Measurements from ENCODE around the gene RTBDN.
"Not testable (repeated sequence)": the region's sequence is repeated elsewhere in the genome, so short reads cannot be mapped to it uniquely, and the experiment has no call there.

RTBDN gene

DNA sequence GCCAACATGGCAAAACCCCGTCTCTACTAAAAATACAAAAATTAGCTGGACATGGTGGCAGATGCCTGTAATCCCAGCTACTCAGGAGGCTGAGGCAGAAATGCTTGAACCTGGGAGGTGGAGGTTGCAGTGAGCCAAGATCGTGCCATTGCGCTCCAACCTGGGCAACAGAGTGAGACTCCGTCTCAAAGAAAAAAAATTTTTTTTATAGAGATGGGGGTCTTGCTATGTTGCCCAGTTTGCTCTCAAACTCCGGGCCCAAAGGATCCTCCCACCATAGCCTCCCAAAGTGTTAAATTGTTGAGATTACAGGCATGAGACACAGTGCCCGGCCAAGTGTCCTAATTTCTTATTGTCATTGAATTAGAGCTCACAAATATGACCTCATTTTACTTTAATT lies 17.2 kb downstream of the RTBDN start:
- not testable (repeated sequence) for DNase-seq

GRCh38 chr19:12815088-12815487 lies 19.3 kb downstream of the RTBDN start:
- DNase-seq: no peak

- peak; percentile 90 for DNase-seq
Measured at GRCh38 chr19:12806242-12807081, 27.9 kb downstream of the RTBDN start, which contains the start of gene RNASEH2A. Gene RNASEH2A, plus strand, starts transcription at chr19:12806584. Its CDS starts 90 bp downstream, at chr19:12806674.

- no peak for DNase-seq
Measured at GRCh38 chr19:12804051-12804450, 30.3 kb downstream of the RTBDN start.

DNA sequence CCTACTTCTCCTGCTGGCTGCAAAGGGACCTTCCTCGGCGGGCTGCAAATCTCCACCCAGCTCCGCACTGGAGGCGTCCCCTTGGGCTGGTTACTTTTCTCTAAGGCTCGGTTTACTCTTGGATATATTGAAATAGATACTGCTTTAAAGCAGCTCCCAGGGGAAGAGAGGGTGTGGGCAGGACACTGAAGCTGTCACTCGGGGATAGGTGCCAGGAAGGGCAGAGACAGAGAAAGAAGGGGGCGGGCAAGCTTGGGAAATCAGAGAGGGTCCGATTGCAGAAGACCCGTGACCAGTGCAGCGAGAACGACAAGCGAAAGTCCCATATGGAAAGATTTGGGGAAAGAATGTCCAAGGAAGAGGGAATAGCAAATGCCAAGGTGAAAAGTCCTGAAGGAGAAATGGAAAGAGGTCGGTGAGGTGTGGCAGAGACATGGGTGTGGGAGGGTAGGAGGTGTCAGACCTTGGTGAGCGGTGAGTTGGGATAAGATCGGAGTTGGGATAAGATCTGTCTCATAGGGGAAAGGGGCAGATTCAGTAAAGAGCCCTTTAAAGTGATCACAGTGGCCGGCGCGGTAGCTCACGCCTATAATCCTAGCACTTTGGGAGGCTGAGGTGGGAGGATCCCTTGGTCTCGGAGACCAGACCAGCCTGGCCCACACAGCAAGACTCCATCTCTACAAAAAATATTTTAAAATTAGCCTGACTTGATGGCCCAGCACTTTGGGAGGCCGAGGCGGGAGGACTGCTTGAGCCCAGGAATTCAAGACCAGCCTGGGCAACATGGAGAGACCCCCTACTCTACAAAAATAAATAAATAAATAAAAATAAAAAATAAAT lies 31.9 kb downstream of the RTBDN start:
- DNase-seq: no peak

DNA sequence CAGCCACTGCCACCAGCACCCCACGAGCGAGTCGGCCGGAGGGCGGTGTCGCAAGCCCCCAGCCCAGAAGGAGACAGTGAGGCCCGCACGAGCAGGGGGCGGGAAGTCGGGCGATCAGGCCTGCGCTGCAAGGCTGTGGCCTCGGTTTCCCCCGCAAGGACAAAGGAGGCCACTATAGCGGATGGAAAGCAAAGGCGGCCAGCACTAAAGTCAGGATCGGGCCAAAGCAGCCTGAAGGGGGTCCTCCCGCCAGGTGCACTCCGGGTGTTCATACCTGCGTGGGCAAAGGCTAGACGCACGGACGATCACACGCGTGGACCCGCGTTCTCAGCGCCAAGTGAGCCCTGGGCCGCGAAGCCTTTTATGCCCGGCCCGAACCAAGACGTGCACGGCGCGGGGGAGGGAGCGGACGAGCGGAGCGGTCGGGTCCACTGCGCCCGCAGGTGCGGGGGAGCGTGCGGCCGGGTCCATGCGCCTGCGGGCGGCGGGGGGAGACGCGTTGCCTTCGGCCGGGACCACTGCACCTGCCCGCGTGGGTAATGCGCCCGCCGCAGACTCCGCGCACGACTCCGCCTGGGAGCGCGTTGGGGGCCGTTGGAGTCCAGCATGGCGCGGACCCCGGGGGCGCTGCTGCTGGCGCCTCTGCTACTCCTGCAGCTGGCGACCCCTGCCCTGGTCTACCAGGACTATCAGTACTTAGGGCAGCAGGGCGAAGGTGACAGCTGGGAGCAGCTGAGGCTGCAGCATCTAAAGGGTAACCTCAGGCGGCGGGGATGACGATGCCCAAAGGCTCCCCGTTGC lies 32.7 kb downstream of the RTBDN start, which contains the start of the genes PRDX2 and THSD8:
PRDX2 (minus strand) TSS at position 335 of the 801 bp plus-strand sequence. CDS start 539 bp downstream, outside the sequence.
THSD8 (plus strand) TSS at position 604 of the 801 bp plus-strand sequence; CDS start at position 607, 3 bp downstream.
- peak; percentile 87 for DNase-seq

DNA sequence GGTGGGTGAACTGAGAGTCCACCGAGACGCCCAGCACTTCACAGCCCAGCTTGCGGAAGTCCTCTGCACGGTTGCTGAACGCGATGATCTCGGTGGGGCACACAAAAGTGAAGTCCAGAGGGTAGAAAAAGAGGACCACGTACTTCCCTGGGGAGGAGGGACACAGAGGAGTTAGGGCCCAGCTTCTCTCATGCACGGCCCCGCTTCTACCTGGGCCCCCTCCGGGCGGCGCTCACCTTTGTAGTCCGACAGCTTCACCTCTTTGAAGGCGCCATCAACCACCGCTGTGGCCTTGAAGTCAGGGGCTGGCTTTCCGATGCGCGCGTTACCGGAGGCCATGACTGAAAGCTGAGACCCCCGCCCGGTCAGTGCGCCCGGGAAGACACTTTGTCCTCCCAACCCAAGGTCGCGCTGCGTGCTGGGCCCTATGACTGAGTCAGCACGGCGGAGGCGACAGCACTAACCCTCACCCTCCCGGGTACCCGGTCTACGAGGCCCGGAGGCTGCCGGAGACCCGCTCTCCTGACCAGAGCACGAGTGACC lies 33.4 kb downstream of the RTBDN start:
- peak; percentile 14 for DNase-seq

DNA sequence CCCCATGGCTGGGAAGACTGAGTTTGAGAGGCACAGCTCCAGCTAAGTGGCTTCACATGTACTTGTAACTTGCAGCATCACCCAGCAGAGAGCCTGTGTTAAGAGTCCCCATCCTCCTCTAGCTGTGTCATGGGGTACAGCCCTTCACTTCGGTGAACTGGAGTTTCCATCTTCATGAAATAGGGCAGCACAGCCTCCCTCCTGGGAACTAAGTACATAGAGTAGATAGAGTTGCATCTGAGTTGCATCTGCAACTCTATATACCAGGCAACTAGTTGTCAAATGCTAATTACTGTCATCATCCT lies 34.0 kb downstream of the RTBDN start:
- DNase-seq: no peak

DNA sequence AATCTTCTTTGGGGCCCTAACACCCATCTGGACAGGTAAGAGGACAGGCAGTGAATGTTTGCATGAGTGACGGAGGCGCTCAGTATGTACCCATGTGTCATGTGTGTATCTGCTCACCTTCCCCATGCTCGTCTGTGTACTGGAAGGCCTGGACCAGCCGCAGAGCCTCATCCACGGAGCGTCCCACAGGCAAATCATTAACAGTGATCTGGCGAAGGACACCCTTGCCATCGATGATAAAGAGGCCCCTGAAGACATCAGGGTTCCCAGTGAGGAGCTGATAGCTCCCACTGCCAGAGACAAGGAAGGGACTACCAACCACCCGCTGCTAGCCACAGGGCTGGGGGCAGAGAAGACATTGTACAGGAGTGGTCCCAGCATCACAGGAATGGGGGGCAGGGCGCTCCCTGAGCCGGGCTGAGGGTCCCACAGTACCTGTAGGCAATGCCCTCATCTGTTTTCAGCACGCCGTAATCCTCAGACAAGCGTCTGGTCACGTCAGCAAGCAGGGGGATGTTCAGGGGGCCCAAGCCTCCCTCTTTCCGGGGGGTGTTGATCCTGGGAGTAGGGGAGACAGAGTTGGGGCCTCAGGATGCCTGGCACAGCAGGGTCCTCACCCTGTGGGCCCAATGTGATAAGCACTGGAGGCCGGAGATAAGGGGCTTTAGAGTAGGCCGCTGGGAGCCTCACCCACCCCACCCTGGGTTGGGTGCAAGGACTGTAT lies 34.5 kb downstream of the RTBDN start:
- DNase-seq: peak; percentile 92

GRCh38 chr19:12797607-12798006 lies 36.8 kb downstream of the RTBDN start:
- DNase-seq: not testable (repeated sequence)

- DNase-seq: peak; percentile 32
Measured at GRCh38 chr19:12797141-12797587, 37.2 kb downstream of the RTBDN start.

DNA sequence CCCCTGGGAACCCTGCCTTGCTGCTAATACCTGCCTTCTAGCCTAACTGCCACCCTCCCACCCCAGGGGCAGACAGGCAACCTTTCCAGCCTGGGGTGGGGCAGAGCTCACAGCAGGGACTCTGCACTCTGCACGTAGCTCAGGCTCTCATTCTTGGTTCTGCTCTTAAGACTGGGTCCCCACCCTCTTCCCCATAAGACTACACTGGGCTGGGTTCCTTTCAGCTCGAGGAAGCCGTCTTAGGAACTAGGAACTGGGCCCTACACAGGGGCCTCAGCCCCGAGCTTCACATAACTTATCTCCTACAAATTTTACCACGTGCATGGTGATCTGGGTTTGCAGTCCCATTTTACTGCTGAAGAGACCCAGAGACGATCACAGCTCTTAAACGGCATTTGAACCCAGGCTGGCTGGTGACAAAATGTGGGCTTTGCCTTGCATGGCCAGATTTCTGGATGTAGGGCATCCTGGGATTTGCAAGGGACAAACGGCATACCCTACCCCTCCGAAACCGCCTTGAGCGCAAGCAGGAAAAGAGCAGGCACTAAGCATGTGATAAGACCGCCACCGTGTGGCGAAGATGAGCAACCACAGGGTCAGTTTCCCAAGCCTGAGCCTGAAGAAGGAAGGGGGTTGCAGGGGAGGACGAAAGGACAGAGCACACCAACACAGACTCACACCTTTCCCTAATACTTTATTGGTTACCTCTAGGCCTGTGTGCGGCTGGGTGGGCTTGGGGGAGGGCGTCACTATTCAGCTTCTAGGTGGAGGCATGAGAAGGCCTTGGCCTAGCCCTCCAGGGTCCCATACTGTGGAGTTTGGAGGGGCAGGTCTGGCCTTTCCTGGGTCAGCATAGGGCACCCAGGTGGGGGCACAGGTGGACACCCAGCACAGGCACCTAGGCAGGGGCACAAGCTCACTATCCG lies 38.0 kb downstream of the RTBDN start:
- peak; percentile 88 for DNase-seq

DNA sequence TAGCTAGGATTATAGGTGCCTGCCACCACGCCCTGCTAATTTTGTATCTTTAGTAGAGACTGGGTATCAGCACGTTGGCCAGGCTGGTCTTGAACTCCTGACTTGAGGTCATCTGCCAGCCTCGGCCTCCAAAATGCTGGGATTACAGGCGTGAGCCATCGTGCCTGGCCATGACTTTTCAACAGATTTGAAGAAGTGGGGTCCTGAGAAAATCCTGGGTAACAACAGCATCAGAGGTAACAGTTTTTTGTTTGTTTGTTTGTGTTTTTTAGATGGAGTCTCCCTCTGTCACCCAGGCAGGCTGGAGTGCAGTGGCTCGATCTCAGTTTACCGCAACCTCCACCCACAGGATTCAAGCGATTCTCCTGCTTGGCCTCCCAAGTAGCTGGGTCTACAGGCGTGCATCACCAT lies 39.4 kb downstream of the RTBDN start:
- DNase-seq: peak; percentile 19

DNA sequence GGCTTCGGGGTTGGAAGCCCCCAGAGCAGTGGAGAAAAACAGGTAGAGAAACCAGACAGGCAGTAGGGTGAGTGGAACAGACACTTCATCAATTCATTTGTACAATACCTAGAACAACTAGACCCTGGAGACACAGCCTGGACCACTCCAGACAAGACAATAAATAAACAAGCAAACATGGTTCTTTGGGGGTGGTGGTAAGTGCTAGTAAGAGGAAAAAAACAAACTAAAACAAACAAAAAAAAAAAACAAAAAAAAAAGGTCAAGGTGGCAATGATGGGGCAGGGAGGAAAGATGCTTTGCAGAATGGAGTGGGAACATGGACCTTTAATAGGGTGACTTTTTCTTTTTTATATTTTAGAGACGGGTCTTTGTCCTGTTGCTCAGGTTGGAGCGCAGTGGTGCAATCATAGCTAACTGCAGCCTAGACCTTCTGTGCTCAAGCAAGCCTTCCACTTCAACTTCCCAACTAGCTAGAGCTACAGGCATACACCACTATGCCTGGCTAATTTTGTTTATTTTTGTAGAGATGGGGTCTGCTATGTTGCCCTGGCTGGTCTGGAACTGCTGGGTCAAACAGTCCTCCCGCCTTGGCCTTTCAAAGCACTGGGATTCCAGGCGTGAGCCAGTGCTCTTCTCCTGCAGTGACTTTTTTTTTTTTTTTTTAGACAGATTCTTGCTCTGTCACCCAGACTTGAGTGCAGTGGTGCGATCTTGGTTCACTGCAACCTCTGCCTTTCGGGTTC lies 40.0 kb downstream of the RTBDN start:
- DNase-seq: no peak

DNA sequence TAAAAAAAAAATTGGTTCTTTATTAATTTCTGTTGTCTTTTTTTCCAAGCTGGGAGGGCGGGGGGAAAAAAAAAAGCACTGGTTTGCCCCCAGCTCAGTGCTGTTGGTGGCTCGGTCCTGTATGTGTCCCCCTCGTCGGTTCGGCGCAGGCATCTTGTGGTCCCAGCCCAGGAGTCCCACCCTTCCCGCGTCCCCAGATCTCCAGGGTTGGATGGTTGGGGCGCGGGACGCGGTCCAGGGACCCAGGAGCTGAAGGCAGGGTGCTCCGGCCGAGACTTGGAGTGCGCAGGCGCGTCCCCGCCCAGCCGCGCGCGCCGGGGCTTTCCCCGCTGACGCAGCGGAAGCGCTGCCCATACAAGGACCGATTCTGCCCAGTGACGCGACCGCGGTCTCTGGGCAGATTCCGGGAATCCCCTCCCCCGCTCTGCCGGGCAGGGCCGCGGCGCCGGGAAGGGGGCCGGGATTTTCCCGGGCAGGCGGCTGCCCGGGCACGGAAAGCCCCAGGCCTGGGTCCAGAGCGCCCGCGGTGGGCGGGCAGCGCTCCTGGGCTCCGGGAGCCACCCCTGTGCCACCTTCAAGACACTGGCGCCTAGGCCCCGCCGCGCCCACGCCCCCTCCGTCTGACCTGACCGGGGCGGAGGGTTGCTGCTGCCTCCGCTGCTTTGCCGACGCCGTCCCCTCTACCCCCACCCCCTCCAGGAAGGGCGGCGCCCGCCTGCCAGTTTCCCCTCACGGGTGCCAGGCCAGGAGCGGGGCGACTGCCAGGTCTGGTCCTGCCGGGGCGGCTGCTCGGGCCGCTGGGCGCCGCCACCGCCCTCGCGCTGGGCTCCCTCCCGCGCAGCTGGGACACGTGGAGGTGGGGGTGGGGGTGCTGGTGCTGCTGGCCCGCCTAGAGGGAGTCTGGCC lies 40.8 kb downstream of the RTBDN start:
- DNase-seq: peak; percentile 94

DNA sequence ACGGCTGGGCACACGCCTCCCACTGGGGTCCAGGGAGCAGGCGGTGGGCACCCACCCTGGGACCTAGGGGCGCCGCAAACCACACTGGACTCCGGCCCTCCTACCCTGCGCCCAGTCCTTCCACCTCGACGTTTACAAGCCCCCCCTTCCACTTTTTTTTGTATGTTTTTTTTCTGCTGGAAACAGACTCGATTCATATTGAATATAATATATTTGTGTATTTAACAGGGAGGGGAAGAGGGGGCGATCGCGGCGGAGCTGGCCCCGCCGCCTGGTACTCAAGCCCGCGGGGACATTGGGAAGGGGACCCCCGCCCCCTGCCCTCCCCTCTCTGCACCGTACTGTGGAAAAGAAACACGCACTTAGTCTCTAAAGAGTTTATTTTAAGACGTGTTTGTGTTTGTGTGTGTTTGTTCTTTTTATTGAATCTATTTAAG lies 41.5 kb downstream of the RTBDN start:
- DNase-seq: no peak

DNA sequence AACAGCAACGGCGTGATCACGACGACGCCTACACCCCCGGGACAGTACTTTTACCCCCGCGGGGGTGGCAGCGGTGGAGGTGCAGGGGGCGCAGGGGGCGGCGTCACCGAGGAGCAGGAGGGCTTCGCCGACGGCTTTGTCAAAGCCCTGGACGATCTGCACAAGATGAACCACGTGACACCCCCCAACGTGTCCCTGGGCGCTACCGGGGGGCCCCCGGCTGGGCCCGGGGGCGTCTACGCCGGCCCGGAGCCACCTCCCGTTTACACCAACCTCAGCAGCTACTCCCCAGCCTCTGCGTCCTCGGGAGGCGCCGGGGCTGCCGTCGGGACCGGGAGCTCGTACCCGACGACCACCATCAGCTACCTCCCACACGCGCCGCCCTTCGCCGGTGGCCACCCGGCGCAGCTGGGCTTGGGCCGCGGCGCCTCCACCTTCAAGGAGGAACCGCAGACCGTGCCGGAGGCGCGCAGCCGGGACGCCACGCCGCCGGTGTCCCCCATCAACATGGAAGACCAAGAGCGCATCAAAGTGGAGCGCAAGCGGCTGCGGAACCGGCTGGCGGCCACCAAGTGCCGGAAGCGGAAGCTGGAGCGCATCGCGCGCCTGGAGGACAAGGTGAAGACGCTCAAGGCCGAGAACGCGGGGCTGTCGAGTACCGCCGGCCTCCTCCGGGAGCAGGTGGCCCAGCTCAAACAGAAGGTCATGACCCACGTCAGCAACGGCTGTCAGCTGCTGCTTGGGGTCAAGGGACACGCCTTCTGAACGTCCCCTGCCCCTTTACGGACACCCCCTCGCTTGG lies 42.1 kb downstream of the RTBDN start:
- peak; percentile 75 for DNase-seq

Data from hematopoietic multipotent progenitor cell treated with erythropoietin and hydrocortisone succinate and interleukin-3 and kit ligand, for 8 days (in vitro differentiated cells).